HTR-8/SVneo (cell line): Measurements from ENCODE around the gene DHRSX.
"Not testable (repeated sequence)": the region's sequence is repeated elsewhere in the genome, so short reads cannot be mapped to it uniquely, and the experiment has no call there.

ENCODE experiments used
- DNase-seq: peaks from one replicate; pipeline ENCODE4 v3.0.0; 2011; ENCODE audit warnings: low spot score, mixed read lengths; ENCODE audit not compliant: insufficient read length
- FAIRE-seq: peaks from 2 replicates; lab custom pipeline; 2011; peaks lifted over from hg19 to GRCh38; lab: Jason Lieb, UNC

The DHRSX gene

GRCh38 chrX:2500803-2501558 lies at the start of gene DHRSX, which contains the start of gene ZBED1:
Gene DHRSX (minus strand): TSS chrX:2500976. CDS start chrX:2500925, 51 bp downstream.
Gene ZBED1 (minus strand): TSS chrX:2500976. CDS start chrX:2490719, 10,257 bp downstream.
- no peak for FAIRE-seq

GRCh38 chrX:2549876-2550275 lies 49.1 kb upstream of the DHRSX start:
- no peak for DNase-seq
- FAIRE-seq, result no peak

More at GRCh38 chrX:2500803-2501558, at the start of gene DHRSX, which contains the start of gene ZBED1:
- DNase-seq, result peak; percentile 22

- FAIRE-seq (no peak), DNase-seq (no peak)
These were observed 48.1 kb upstream of the DHRSX start for GRCh38 chrX:2548711-2549423.

- FAIRE-seq, result no peak
- no peak for DNase-seq
These were observed 47.0 kb upstream of the DHRSX start for GRCh38 chrX:2547736-2548135.

GRCh38 chrX:2546496-2546895 lies 45.7 kb upstream of the DHRSX start:
- DNase-seq (no peak), FAIRE-seq (no peak)

GRCh38 chrX:2545144-2545543 lies 44.4 kb upstream of the DHRSX start:
- DNase-seq, result no peak
- no peak for FAIRE-seq

GRCh38 chrX:2542826-2543521 lies 42.2 kb upstream of the DHRSX start:
- DNase-seq, result no peak
- no peak for FAIRE-seq

- DNase-seq (no peak), FAIRE-seq (no peak)
These were observed 40.8 kb upstream of the DHRSX start for GRCh38 chrX:2541603-2542002.

GRCh38 chrX:2540426-2540947 lies 39.7 kb upstream of the DHRSX start:
- no peak for FAIRE-seq
- no peak for DNase-seq

GRCh38 chrX:2539586-2539985 lies 38.8 kb upstream of the DHRSX start:
- no peak for FAIRE-seq
- no peak for DNase-seq

- DNase-seq, result no peak
- FAIRE-seq, result no peak
These were observed 37.4 kb upstream of the DHRSX start for GRCh38 chrX:2538031-2538757.

- DNase-seq (no peak), FAIRE-seq (no peak)
These were observed 36.2 kb upstream of the DHRSX start for GRCh38 chrX:2536974-2537373.

GRCh38 chrX:2536141-2536540 lies 35.4 kb upstream of the DHRSX start:
- DNase-seq (no peak), FAIRE-seq (no peak)

- FAIRE-seq, result not testable (repeated sequence)
These were observed 33.7 kb upstream of the DHRSX start for GRCh38 chrX:2534261-2535021.

GRCh38 chrX:2533424-2533823 lies 32.6 kb upstream of the DHRSX start:
- FAIRE-seq, result no peak
- DNase-seq, result no peak

More at GRCh38 chrX:2534261-2535021, 33.7 kb upstream of the DHRSX start:
- not testable (repeated sequence) for DNase-seq

- FAIRE-seq, result no peak
- DNase-seq, result no peak
These were observed 25.6 kb upstream of the DHRSX start for GRCh38 chrX:2526390-2526789.

GRCh38 chrX:2523911-2524310 lies 23.1 kb upstream of the DHRSX start:
- DNase-seq (no peak), FAIRE-seq (no peak)

- DNase-seq, result no peak
- FAIRE-seq, result no peak
These were observed 21.2 kb upstream of the DHRSX start for GRCh38 chrX:2521927-2522386.
